GM12878 (cell line): ENCODE results near the gene SSBP2.

Experiments used
- BHLHE40 ChIP-seq, 2 experiments: fragments of 450-650 bp in 1 of 2; IDR thresholded peaks; 2 replicates each; pipeline ENCODE4 v1.6.1; 2011 to 2017; ENCODE audit warnings: low read depth in 2 of 2, borderline replicate concordance in 1 of 2, improper control_type of control experiment in 1 of 2, low read length in 1 of 2, mild to moderate bottlenecking in 1 of 2
- CEBPB ChIP-seq, 2 experiments: fragments of 150-350 bp in 1 of 2; IDR thresholded peaks; 2 replicates each; pipeline ENCODE4 v1.6.1; 2012 to 2014; ENCODE audit warnings: low read depth in 2 of 2, low read length in 2 of 2, borderline replicate concordance in 1 of 2, inconsistent platforms in 1 of 2
- CHD4 ChIP-seq: fragments of 200-600 bp; sonication (generic); IDR thresholded peaks from 2 replicates; pipeline ENCODE4 v1.6.1; 2016; ENCODE audit warnings: mild to moderate bottlenecking
- CREB1 ChIP-seq: IDR thresholded peaks from 2 replicates; pipeline ENCODE4 v1.6.1; 2012; ENCODE audit warnings: low read depth, mild to moderate bottlenecking, inconsistent platforms
- CTCF ChIP-seq, 3 experiments: IDR thresholded peaks in 2 of 3; conservative IDR thresholded peaks in 1 of 3; 2 replicates each; pipeline ENCODE4 v1.5.1; 2011; ENCODE audit warnings: low read depth in 3 of 3, low read length in 3 of 3, mild to moderate bottlenecking in 3 of 3, control low read depth in 2 of 3, moderate library complexity in 2 of 3, inconsistent platforms in 1 of 3, mixed read lengths in 1 of 3; ENCODE audit not compliant: control insufficient read depth in 2 of 3, insufficient read depth in 1 of 3; ENCODE audit errors: extremely low read depth in 1 of 3
- FOS ChIP-seq: IDR thresholded peaks from 3 replicates; pipeline ENCODE4 v1.6.1; 2011; ENCODE audit warnings: borderline replicate concordance; ENCODE audit not compliant: insufficient read length; ENCODE audit errors: extremely low read depth
- NFIC ChIP-seq: IDR thresholded peaks from 2 replicates; pipeline ENCODE4 v1.6.1; 2012; ENCODE audit warnings: low read depth, mild to moderate bottlenecking, inconsistent platforms, low read length, moderate library complexity
- PRDM15 ChIP-seq: fragments of 450-650 bp; formaldehyde crosslinking; IDR thresholded peaks from 2 replicates; pipeline ENCODE4 v1.4.0; 2020; ENCODE audit warnings: mild to moderate bottlenecking, moderate library complexity
- YY1 ChIP-seq: IDR thresholded peaks from 2 replicates; pipeline ENCODE4 v1.6.1; 2011; ENCODE audit warnings: low read depth, mild to moderate bottlenecking, low read length

- TF ChIP-seq CHD4: no peak
- no peak for TF ChIP-seq CTCF (IDR thresholded peaks at IDR 0.05 in 2 of 3, conservative IDR thresholded peaks at IDR 0.05 in 1 of 3; ENCODE audit: control insufficient read depth in 2 of 3, extremely low read depth in 1 of 3, insufficient read depth in 1 of 3, low read depth in 3 of 3, low read length in 3 of 3)
- no peak for TF ChIP-seq BHLHE40 (IDR thresholded peaks at IDR 0.05; ENCODE audit: borderline replicate concordance in 1 of 2, low read depth in 2 of 2, low read length in 1 of 2)
- no peak for TF ChIP-seq CEBPB (IDR thresholded peaks at IDR 0.05; ENCODE audit: borderline replicate concordance in 1 of 2, low read depth in 2 of 2, low read length in 2 of 2)
- no peak for TF ChIP-seq NFIC
- TF ChIP-seq CREB1: no peak
- TF ChIP-seq YY1: no peak
- TF ChIP-seq FOS: no peak
- TF ChIP-seq PRDM15: no peak
Observed at GRCh38 chr5:81638471-81638870, 112.4 kb downstream of the SSBP2 start.
